NCI-H510A treated with DMSO at 0.1 percent for 48 hours (cell line): ENCODE measurements around the gene MTA1.
A peak's percentile ranks its signal among the peaks of the same experiment; 100 is the strongest.

Experiments
- DNase-seq: peaks from one replicate; lab custom pipeline; 2025; lab: John Stamatoyannopoulos, UW

MTA1 gene

GRCh38 chr14:105465209-105466031, 45.8 kb downstream of the MTA1 start:
- no peak for DNase-seq

- no peak for DNase-seq
These were observed 47.1 kb downstream of the MTA1 start for GRCh38 chr14:105466531-105467248.

- no peak for DNase-seq
These were observed 47.8 kb downstream of the MTA1 start for GRCh38 chr14:105467249-105467941.

- DNase-seq: no peak
These were observed 48.4 kb downstream of the MTA1 start for GRCh38 chr14:105467942-105468471.

GRCh38 chr14:105468621-105469241, 49.1 kb downstream of the MTA1 start:
- no peak for DNase-seq

- DNase-seq: no peak
These were observed 50.1 kb downstream of the MTA1 start for GRCh38 chr14:105469456-105470349.

- DNase-seq: peak; percentile 15
These were observed 51.0 kb downstream of the MTA1 start for GRCh38 chr14:105470350-105471296.

GRCh38 chr14:105471297-105471821, 51.7 kb downstream of the MTA1 start:
- DNase-seq: no peak

GRCh38 chr14:105471823-105472485, 52.3 kb downstream of the MTA1 start:
- DNase-seq: no peak

GRCh38 chr14:105472486-105472991, 52.9 kb downstream of the MTA1 start:
- DNase-seq: no peak

GRCh38 chr14:105473033-105473676, 53.5 kb downstream of the MTA1 start:
- no peak for DNase-seq

- peak; percentile 57 for DNase-seq
These were observed 54.3 kb downstream of the MTA1 start for GRCh38 chr14:105473677-105474482.

- DNase-seq: peak; percentile 22
These were observed 55.0 kb downstream of the MTA1 start, which contains the start of gene CRIP2 for GRCh38 chr14:105474483-105475268. Gene CRIP2, plus strand, starts transcription at chr14:105474821. Its CDS starts 42 bp downstream, at chr14:105474863.

- no peak for DNase-seq
These were observed 55.9 kb downstream of the MTA1 start for GRCh38 chr14:105475269-105476096.

- DNase-seq: no peak
These were observed 56.6 kb downstream of the MTA1 start for GRCh38 chr14:105476097-105476830.
